CD14-positive monocyte (primary cell): ENCODE data around the gene UGGT2. TPM values are rescaled to one million over a fixed set of nuclear protein-coding genes. Genes with fewer than 3 reads are reported as not detected.

Experiments used
- DNase-seq, 3 donors: peaks; one replicate each; pipeline ENCODE4 v3.0.0-alpha.2; 2011 to 2022
- H2AFZ ChIP-seq: 2 replicates; pipeline ENCODE4 v1.6.0; 2012; ENCODE audit warnings: mild to moderate bottlenecking, low read depth, low read length, inconsistent platforms; ENCODE audit not compliant: insufficient read depth, poor library complexity, severe bottlenecking
- H3K27ac ChIP-seq, 2 donors: 1 replicate in 1 of 2; 2 replicates in 1 of 2; pipeline ENCODE4 v1.5.1; 2012 to 2013; ENCODE audit warnings: low read length in 2 of 2, control low read depth in 1 of 2, inconsistent platforms in 1 of 2, low read depth in 1 of 2, mild to moderate bottlenecking in 1 of 2
- H3K27me3 ChIP-seq, 2 donors: one replicate each; pipeline versions ENCODE4 v1.6.0 to v1.6.1; 2011 to 2013; ENCODE audit warnings: low read length in 2 of 2; ENCODE audit not compliant: control insufficient read depth in 2 of 2, insufficient read depth in 2 of 2
- H3K36me3 ChIP-seq, 2 donors: replicated peaks in 1 of 2; 1 replicate in 1 of 2; 2 replicates in 1 of 2; pipeline versions ENCODE4 v1.5.1 to v1.6.1; 2012 to 2013; ENCODE audit warnings: low read length in 2 of 2, control low read depth in 1 of 2, inconsistent platforms in 1 of 2, mild to moderate bottlenecking in 1 of 2; ENCODE audit not compliant: insufficient read depth in 2 of 2, control insufficient read depth in 1 of 2
- H3K4me1 ChIP-seq, 2 donors: 1 replicate in 1 of 2; 2 replicates in 1 of 2; pipeline versions ENCODE4 v1.5.1 to v1.6.1; 2012 to 2013; ENCODE audit warnings: low read length in 2 of 2, control low read depth in 1 of 2, inconsistent platforms in 1 of 2, mild to moderate bottlenecking in 1 of 2, moderate library complexity in 1 of 2; ENCODE audit not compliant: insufficient read depth in 2 of 2, control insufficient read depth in 1 of 2
- H3K4me2 ChIP-seq: replicated peaks from 2 replicates; pipeline ENCODE3; 2012; ENCODE audit warnings: low read length, moderate library complexity, mild to moderate bottlenecking; ENCODE audit not compliant: poor library complexity, severe bottlenecking; ENCODE audit errors: extremely low read depth
- H3K4me3 ChIP-seq, 3 experiments: fragments of 200-600 bp in 1 of 3; sonication (generic) in 1 of 3; replicated peaks in 1 of 3; 1 replicate in 2 of 3; 2 replicates in 1 of 3; pipeline ENCODE4 v1.5.1; 2011 to 2013; ENCODE audit warnings: low read length in 3 of 3, mild to moderate bottlenecking in 3 of 3, control low read depth in 2 of 3, low read depth in 2 of 3, inconsistent platforms in 1 of 3, moderate library complexity in 1 of 3
- H3K79me2 ChIP-seq: 2 replicates; pipeline ENCODE4 v1.6.0; 2012; ENCODE audit warnings: mild to moderate bottlenecking, control low read depth, inconsistent platforms, low read length, moderate library complexity; ENCODE audit not compliant: insufficient read depth
- H3K9ac ChIP-seq: 2 replicates; pipeline ENCODE4 v1.6.0; 2017; ENCODE audit warnings: low read length, mild to moderate bottlenecking; ENCODE audit not compliant: insufficient read depth, poor library complexity, severe bottlenecking
- H3K9me3 ChIP-seq, 2 donors: replicated peaks in 1 of 2; 1 replicate in 1 of 2; 2 replicates in 1 of 2; pipeline versions ENCODE4 v1.5.1 to v1.6.1; 2012 to 2013; ENCODE audit warnings: low read length in 2 of 2, control low read depth in 1 of 2; ENCODE audit not compliant: control insufficient read depth in 1 of 2, insufficient read depth in 1 of 2
- H4K20me1 ChIP-seq: 2 replicates; pipeline ENCODE4 v1.6.0; 2012; ENCODE audit warnings: mild to moderate bottlenecking, low read length, control low read depth, moderate library complexity; ENCODE audit not compliant: insufficient read depth
- H3K27ac Mint-ChIP-seq, 7 donors: one replicate each; pipeline ENCODE4 v1.8.0; 2020; ENCODE audit warnings: mild to moderate bottlenecking in 7 of 7, mixed read lengths in 7 of 7, moderate library complexity in 6 of 7, inconsistent platforms in 2 of 7
- H3K27me3 Mint-ChIP-seq, 3 donors: one replicate each; pipeline ENCODE4 v1.8.0; 2021 to 2022; ENCODE audit warnings: low read depth in 3 of 3, mild to moderate bottlenecking in 3 of 3, mixed read lengths in 3 of 3, moderate library complexity in 3 of 3, inconsistent platforms in 1 of 3
- H3K36me3 Mint-ChIP-seq, 2 donors: one replicate each; pipeline ENCODE4 v1.8.0; 2020; ENCODE audit warnings: mixed read lengths in 2 of 2, inconsistent platforms in 1 of 2, mild to moderate bottlenecking in 1 of 2
- H3K4me1 Mint-ChIP-seq: one replicate; pipeline ENCODE4 v1.8.0; 2020; ENCODE audit warnings: mild to moderate bottlenecking, mixed read lengths
- H3K4me3 Mint-ChIP-seq, 2 donors: one replicate each; pipeline ENCODE4 v1.8.0; 2020; ENCODE audit warnings: mild to moderate bottlenecking in 2 of 2, mixed read lengths in 2 of 2, moderate library complexity in 1 of 2
- H3K9me3 Mint-ChIP-seq, 7 donors: one replicate each; pipeline ENCODE4 v1.8.0; 2020 to 2022; ENCODE audit warnings: mixed read lengths in 7 of 7, mild to moderate bottlenecking in 6 of 7, moderate library complexity in 6 of 7, inconsistent platforms in 2 of 7
- WGBS: methylation state at CpG from one replicate; pipeline ENCODE4 v1.1.5; 2013; ENCODE audit warnings: missing lambda C conversion rate; ENCODE audit not compliant: insufficient coverage; 5-methylcytosine and 5-hydroxymethylcytosine counted together
- intact Hi-C, 2 donors: fragments of 100-400 bp; cut with micrococcal nuclease; formaldehyde crosslinking; loops; one replicate each; pipeline versions ENCODE4 v1.15.0 to v1.15.1; 2023
- polyA plus RNA-seq, 3 donors: library from polyadenylated mRNA; depleted of rRNA in 1 of 3; unstranded in 2 of 3; stranded (reverse) in 1 of 3; fragments of 300-500 nt in 2 of 3; fragments of >200 nt in 1 of 3; fragmentation: Illumina TruSeq in 2 of 3; gene quantifications; 1 replicate in 2 of 3; 2 replicates in 1 of 3; pipeline ENCODE4 v1.2.3, GENCODE V29; 2012 to 2021
- TF ChIP-seq, protein P1 (sequence below): fragments of 200-600 bp; IDR thresholded peaks from one replicate; pipeline ENCODE4 v1.8.0; 2022; ENCODE audit warnings: antibody characterized with exemption, mild to moderate bottlenecking

Gene UGGT2
- polyA plus RNA-seq, 3 donors = 4.0 to 6.3 (median 5.6) TPM

DNA sequence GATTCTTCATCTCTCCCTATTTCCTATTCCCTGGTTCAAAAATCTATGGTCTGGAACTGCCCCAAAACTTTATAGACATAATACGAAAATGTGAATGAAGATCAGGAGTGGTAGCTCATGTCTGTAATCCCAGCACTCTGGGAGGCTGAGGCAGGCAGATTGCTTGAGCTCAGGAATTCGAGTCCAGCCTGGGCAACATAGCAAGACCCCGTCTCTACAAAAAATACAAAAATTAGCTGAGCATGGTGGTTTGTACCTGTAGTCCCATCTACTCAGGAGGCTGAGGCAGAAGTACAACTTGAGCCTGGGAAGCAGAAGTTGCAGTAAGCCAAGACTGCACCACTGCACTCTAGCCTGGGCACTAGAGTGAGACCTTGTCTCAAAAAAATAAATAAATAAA is 35.1 kb downstream of the UGGT2 start:
- no peaks in the 10 kb centered on the region for H3K27me3 ChIP-seq
- peaks cover 2 to 9% (median 6%) of the 10 kb centered on the region in 7 donors for H3K9me3 Mint-ChIP-seq
- DNase-seq = no peak
- H3K9ac ChIP-seq = no peak overlapping the region
- intact Hi-C loops = no loop called here
- peaks cover 0 to 8% of the 10 kb centered on the region in 2 donors for H3K9me3 ChIP-seq
- H3K4me3 Mint-ChIP-seq = no peak overlapping the region
- H3K27me3 Mint-ChIP-seq = peaks cover 0 to 2% (median 0%) of the 10 kb centered on the region in 3 donors
- H3K27ac ChIP-seq = no peak overlapping the region
- 94% methylated on average over 2 of the region's 3 CpGs for WGBS
- H3K4me1 ChIP-seq = no peaks in the 10 kb centered on the region
- H2AFZ ChIP-seq = no peak overlapping the region
- H3K36me3 ChIP-seq = peaks cover 0 to 27% of the 10 kb centered on the region in 2 donors
- H3K79me2 ChIP-seq = no peaks in the 10 kb centered on the region
- H4K20me1 ChIP-seq = no peaks in the 10 kb centered on the region
- no peak overlapping the region for H3K27ac Mint-ChIP-seq
- H3K4me3 ChIP-seq = no peak overlapping the region
- TF ChIP-seq, protein P1, sequence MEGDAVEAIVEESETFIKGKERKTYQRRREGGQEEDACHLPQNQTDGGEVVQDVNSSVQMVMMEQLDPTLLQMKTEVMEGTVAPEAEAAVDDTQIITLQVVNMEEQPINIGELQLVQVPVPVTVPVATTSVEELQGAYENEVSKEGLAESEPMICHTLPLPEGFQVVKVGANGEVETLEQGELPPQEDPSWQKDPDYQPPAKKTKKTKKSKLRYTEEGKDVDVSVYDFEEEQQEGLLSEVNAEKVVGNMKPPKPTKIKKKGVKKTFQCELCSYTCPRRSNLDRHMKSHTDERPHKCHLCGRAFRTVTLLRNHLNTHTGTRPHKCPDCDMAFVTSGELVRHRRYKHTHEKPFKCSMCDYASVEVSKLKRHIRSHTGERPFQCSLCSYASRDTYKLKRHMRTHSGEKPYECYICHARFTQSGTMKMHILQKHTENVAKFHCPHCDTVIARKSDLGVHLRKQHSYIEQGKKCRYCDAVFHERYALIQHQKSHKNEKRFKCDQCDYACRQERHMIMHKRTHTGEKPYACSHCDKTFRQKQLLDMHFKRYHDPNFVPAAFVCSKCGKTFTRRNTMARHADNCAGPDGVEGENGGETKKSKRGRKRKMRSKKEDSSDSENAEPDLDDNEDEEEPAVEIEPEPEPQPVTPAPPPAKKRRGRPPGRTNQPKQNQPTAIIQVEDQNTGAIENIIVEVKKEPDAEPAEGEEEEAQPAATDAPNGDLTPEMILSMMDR = no peak
- H3K4me1 Mint-ChIP-seq = no peaks in the 10 kb centered on the region
- H3K4me2 ChIP-seq = no peak overlapping the region
- peaks cover 18 to 23% of the 10 kb centered on the region in 2 donors for H3K36me3 Mint-ChIP-seq

DNA sequence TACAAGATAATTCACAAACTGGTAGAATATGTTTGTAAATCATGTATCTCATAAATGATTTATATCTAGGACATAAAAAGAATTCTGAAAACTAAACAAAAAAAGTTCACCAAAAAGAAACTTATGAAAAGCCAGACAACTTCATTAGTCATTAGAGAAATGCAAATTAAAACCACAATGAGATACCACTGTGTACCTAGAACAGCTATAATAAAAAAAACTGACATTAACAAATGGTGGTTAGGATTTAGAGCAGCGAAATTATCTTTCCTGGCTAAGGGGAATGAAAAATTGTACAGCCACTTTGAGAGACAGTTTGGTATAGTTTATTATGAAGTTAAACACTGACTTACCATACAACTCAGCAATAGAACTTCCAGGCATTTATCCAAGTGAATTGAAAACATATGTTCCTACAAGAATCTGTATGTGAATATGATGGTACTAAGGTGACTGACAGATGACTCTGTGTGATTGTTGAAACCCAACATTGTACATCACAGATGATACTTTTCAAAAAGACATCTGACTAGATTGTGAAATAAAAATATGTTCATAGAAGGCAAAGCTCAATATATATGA is 41.8 kb downstream of the UGGT2 start:
- TF ChIP-seq, protein P1 = no peak
- no CpG with 5 or more reads among the region's 1 CpG for WGBS
- Mint-ChIP-seq H3K27ac (no peak overlapping the region), H3K36me3 (peaks cover 28 to 45% of the 10 kb centered on the region in 2 donors), H3K4me1 (no peaks in the 10 kb centered on the region), H3K9me3 (peaks cover 4 to 30% (median 12%) of the 10 kb centered on the region in 7 donors), H3K27me3 (no peaks in the 10 kb centered on the region), H3K4me3 (no peak overlapping the region)
- peaks cover 3 to 7% of the 10 kb centered on the region in 2 donors for H3K9me3 ChIP-seq
- no peak overlapping the region for H3K4me2 ChIP-seq
- DNase-seq = no peak
- no peaks in the 10 kb centered on the region for H3K79me2 ChIP-seq
- intact Hi-C loops = no loop called here
- no peaks in the 10 kb centered on the region for H4K20me1 ChIP-seq
- H3K4me3 ChIP-seq = no peak overlapping the region
- H3K27ac ChIP-seq = no peak overlapping the region
- H3K4me1 ChIP-seq = no peaks in the 10 kb centered on the region
- H3K9ac ChIP-seq = no peak overlapping the region
- no peaks in the 10 kb centered on the region for H3K27me3 ChIP-seq
- H2AFZ ChIP-seq = no peak overlapping the region
- peaks cover 0 to 15% of the 10 kb centered on the region in 2 donors for H3K36me3 ChIP-seq
